Loucy (cell line): Measurements from ENCODE around the gene RBP3.

ENCODE experiments used
- H2AFZ ChIP-seq: fragments of 200-600 bp; sonication (generic); 2 replicates; pipeline ENCODE4 v1.6.0; 2016; ENCODE audit warnings: antibody characterized with exemption, mild to moderate bottlenecking, low read length, moderate library complexity
- H3F3A ChIP-seq: fragments of 200-600 bp; 2 replicates; pipeline ENCODE4 v1.6.0; 2016; ENCODE audit warnings: antibody characterized with exemption, low read depth, mild to moderate bottlenecking
- H3K27me3 ChIP-seq: fragments of 200-600 bp; sonication (generic); 2 replicates; pipeline ENCODE4 v1.6.1; 2014; ENCODE audit warnings: low read length, mild to moderate bottlenecking; ENCODE audit not compliant: insufficient read depth, poor library complexity, severe bottlenecking
- H3K36me3 ChIP-seq: fragments of 200-600 bp; sonication (generic); 2 replicates; pipeline ENCODE4 v1.6.1; 2016; ENCODE audit warnings: low read length; ENCODE audit not compliant: insufficient read depth
- H3K4me1 ChIP-seq: fragments of 200-600 bp; sonication (generic); 2 replicates; pipeline ENCODE4 v1.5.1; 2014; ENCODE audit warnings: low read length, mild to moderate bottlenecking; ENCODE audit not compliant: insufficient read depth, poor library complexity, severe bottlenecking
- H3K4me2 ChIP-seq: fragments of 200-600 bp; sonication (generic); 2 replicates; pipeline ENCODE4 v1.6.0; 2014; ENCODE audit warnings: antibody characterized with exemption, low read length, low read depth, mild to moderate bottlenecking; ENCODE audit not compliant: poor library complexity, severe bottlenecking
- H3K4me3 ChIP-seq: fragments of 200-600 bp; sonication (generic); 2 replicates; pipeline ENCODE4 v1.5.1; 2014; ENCODE audit warnings: low read length, mild to moderate bottlenecking, mixed read lengths; ENCODE audit not compliant: poor library complexity, severe bottlenecking
- H3K79me2 ChIP-seq: fragments of 200-600 bp; sonication (generic); 2 replicates; pipeline ENCODE4 v1.6.1; 2014; ENCODE audit warnings: low read length; ENCODE audit not compliant: insufficient read depth
- H3K9ac ChIP-seq: fragments of 200-600 bp; sonication (generic); 2 replicates; pipeline ENCODE4 v1.6.0; 2014; ENCODE audit warnings: mild to moderate bottlenecking, low read depth, low read length, moderate library complexity; ENCODE audit not compliant: poor library complexity, severe bottlenecking
- H3K9me2 ChIP-seq: fragments of 200-600 bp; sonication (generic); replicated peaks from 2 replicates; pipeline ENCODE4 v1.6.1; 2016; ENCODE audit warnings: low read depth, low read length, mixed read lengths
- H3K9me3 ChIP-seq: fragments of 200-600 bp; sonication (generic); 2 replicates; pipeline ENCODE4 v1.6.1; 2014; ENCODE audit warnings: mild to moderate bottlenecking, antibody characterized with exemption, low read length, low read depth; ENCODE audit not compliant: insufficient read depth
- H4K20me1 ChIP-seq: fragments of 200-600 bp; sonication (generic); 2 replicates; pipeline ENCODE4 v1.6.0; 2014; ENCODE audit warnings: antibody characterized with exemption, low read length, mild to moderate bottlenecking; ENCODE audit not compliant: insufficient read depth, poor library complexity, severe bottlenecking
- CTCF ChIP-seq: fragments of 200-600 bp; sonication (generic); conservative IDR thresholded peaks from 2 replicates; pipeline ENCODE4 v1.5.1; 2014; ENCODE audit warnings: mild to moderate bottlenecking, antibody characterized with exemption, low read length
- EZH2phosphoT487 ChIP-seq: fragments of 200-600 bp; IDR thresholded peaks from 2 replicates; pipeline ENCODE4 v1.6.1; 2018; ENCODE audit warnings: antibody characterized with exemption, mild to moderate bottlenecking, moderate library complexity, borderline replicate concordance

RBP3 gene

GRCh38 chr10:47359101-47359500, 10.9 kb downstream of the RBP3 start:
- H3K27me3 ChIP-seq: no peaks in the 10 kb centered on the region
- H3K9me3 ChIP-seq: no peaks in the 10 kb centered on the region
- H3K4me3 ChIP-seq: no peak overlapping the region
- no peaks in the 10 kb centered on the region for H3F3A ChIP-seq
- no peaks in the 10 kb centered on the region for H3K9me2 ChIP-seq
- H4K20me1 ChIP-seq: no peaks in the 10 kb centered on the region
- no peak overlapping the region for H3K9ac ChIP-seq
- H3K4me2 ChIP-seq: no peak overlapping the region
- no peak overlapping the region for H2AFZ ChIP-seq
- no peak for TF ChIP-seq EZH2phosphoT487
- no peaks in the 10 kb centered on the region for H3K79me2 ChIP-seq
- H3K4me1 ChIP-seq: no peaks in the 10 kb centered on the region
- H3K36me3 ChIP-seq: no peaks in the 10 kb centered on the region

- Histone ChIP-seq H3K9me3 (no peaks in the 10 kb centered on the region), H3K27me3 (no peaks in the 10 kb centered on the region), H3K4me1 (no peaks in the 10 kb centered on the region), H4K20me1 (no peaks in the 10 kb centered on the region), H3K9me2 (no peaks in the 10 kb centered on the region), H3F3A (no peaks in the 10 kb centered on the region), H3K4me3 (no peak overlapping the region), H2AFZ (no peak overlapping the region; the same call in 1 of the 2 replicates), H3K36me3 (no peaks in the 10 kb centered on the region), H3K79me2 (no peaks in the 10 kb centered on the region), H3K9ac (no peak overlapping the region), H3K4me2 (no peak overlapping the region)
- TF ChIP-seq CTCF (no peak), EZH2phosphoT487 (no peak)
These were observed 11.7 kb downstream of the RBP3 start for GRCh38 chr10:47359626-47360418.

- Histone ChIP-seq H3F3A (no peaks in the 10 kb centered on the region), H3K9ac (no peak overlapping the region), H3K79me2 (no peaks in the 10 kb centered on the region), H3K9me2 (no peaks in the 10 kb centered on the region), H2AFZ (no peak overlapping the region; the same call in 1 of the 2 replicates), H3K4me3 (no peak overlapping the region), H3K4me2 (no peak overlapping the region), H4K20me1 (no peaks in the 10 kb centered on the region), H3K9me3 (no peaks in the 10 kb centered on the region), H3K27me3 (no peaks in the 10 kb centered on the region), H3K36me3 (no peaks in the 10 kb centered on the region), H3K4me1 (no peaks in the 10 kb centered on the region)
- TF ChIP-seq CTCF (no peak), EZH2phosphoT487 (no peak)
These were observed 12.4 kb downstream of the RBP3 start for GRCh38 chr10:47360419-47361040.
